Duodenal mucosa (tissue), 2 donors: ENCODE data around the gene IGSF1.
"Not testable (repeated sequence)": the region's sequence is repeated elsewhere in the genome, so short reads cannot be mapped to it uniquely, and the experiment has no call there.

Experiments used
- H3K27ac ChIP-seq: one replicate; pipeline ENCODE4 v1.7.0; 2013; ENCODE audit warnings: low read depth, low read length
- H3K27me3 ChIP-seq, 2 donors: one replicate each; pipeline ENCODE4 v1.7.0; 2013; ENCODE audit warnings: low read length in 2 of 2, control low read depth in 1 of 2; ENCODE audit not compliant: insufficient read depth in 2 of 2, control insufficient read depth in 1 of 2
- H3K36me3 ChIP-seq, 2 donors: one replicate each; pipeline ENCODE4 v1.7.0; 2013; ENCODE audit warnings: low read length in 2 of 2, control low read depth in 1 of 2; ENCODE audit not compliant: insufficient read depth in 2 of 2, control insufficient read depth in 1 of 2
- H3K4me1 ChIP-seq, 2 donors: one replicate each; pipeline ENCODE4 v1.7.0; 2013; ENCODE audit warnings: low read length in 2 of 2, control low read depth in 1 of 2; ENCODE audit not compliant: insufficient read depth in 2 of 2, control insufficient read depth in 1 of 2
- H3K4me3 ChIP-seq, 2 donors: one replicate each; pipeline ENCODE4 v1.7.0; 2013; ENCODE audit warnings: low read length in 2 of 2, low read depth in 1 of 2
- H3K9ac ChIP-seq, 2 donors: one replicate each; pipeline ENCODE4 v1.7.0; 2013; ENCODE audit warnings: low read length in 2 of 2, low read depth in 1 of 2
- H3K9me3 ChIP-seq, 2 donors: one replicate each; pipeline ENCODE4 v1.7.0; 2013; ENCODE audit warnings: low read length in 2 of 2, control low read depth in 1 of 2; ENCODE audit not compliant: control insufficient read depth in 1 of 2

The IGSF1 gene

GRCh38 chrX:131250984-131251738 is 37.9 kb downstream of the IGSF1 start:
- H3K9me3 ChIP-seq, H3K27ac ChIP-seq, H3K9ac ChIP-seq, H3K4me1 ChIP-seq, H3K4me3 ChIP-seq, H3K27me3 ChIP-seq, H3K36me3 ChIP-seq: not testable (repeated sequence)

- H3K9me3 ChIP-seq = no peaks in the 10 kb centered on the region
- H3K27ac ChIP-seq = no peak overlapping the region
- H3K4me3 ChIP-seq = no peak overlapping the region
- H3K4me1 ChIP-seq = no peaks in the 10 kb centered on the region
- no peaks in the 10 kb centered on the region for H3K36me3 ChIP-seq
- no peak overlapping the region for H3K9ac ChIP-seq
- H3K27me3 ChIP-seq = no peaks in the 10 kb centered on the region
Observed at GRCh38 chrX:131239057-131239456, 50.0 kb downstream of the IGSF1 start.

- no peaks in the 10 kb centered on the region for H3K9me3 ChIP-seq
- H3K4me1 ChIP-seq = no peaks in the 10 kb centered on the region
- H3K27ac ChIP-seq = no peak overlapping the region
- H3K9ac ChIP-seq = no peak overlapping the region
- no peaks in the 10 kb centered on the region for H3K36me3 ChIP-seq
- no peak overlapping the region for H3K4me3 ChIP-seq
- no peaks in the 10 kb centered on the region for H3K27me3 ChIP-seq
Observed at GRCh38 chrX:131237363-131237762, 51.7 kb downstream of the IGSF1 start.

- no peak overlapping the region for H3K27ac ChIP-seq
- no peaks in the 10 kb centered on the region for H3K9me3 ChIP-seq
- H3K4me3 ChIP-seq = no peak overlapping the region
- no peaks in the 10 kb centered on the region for H3K27me3 ChIP-seq
- H3K9ac ChIP-seq = no peak overlapping the region
- H3K36me3 ChIP-seq = no peaks in the 10 kb centered on the region
- H3K4me1 ChIP-seq = no peaks in the 10 kb centered on the region
Observed at GRCh38 chrX:131235768-131236545, 53.1 kb downstream of the IGSF1 start.

GRCh38 chrX:131227608-131228007 is 61.5 kb downstream of the IGSF1 start:
- no peak overlapping the region for H3K27ac ChIP-seq
- no peaks in the 10 kb centered on the region for H3K27me3 ChIP-seq
- H3K9me3 ChIP-seq = no peaks in the 10 kb centered on the region
- no peaks in the 10 kb centered on the region for H3K4me1 ChIP-seq
- no peaks in the 10 kb centered on the region for H3K36me3 ChIP-seq
- H3K4me3 ChIP-seq = no peak overlapping the region
- H3K9ac ChIP-seq = no peak overlapping the region

- no peak overlapping the region for H3K27ac ChIP-seq
Observed at GRCh38 chrX:131226591-131226990, 62.5 kb downstream of the IGSF1 start.

GRCh38 chrX:131225078-131225477 is 64.0 kb downstream of the IGSF1 start:
- no peaks in the 10 kb centered on the region for H3K36me3 ChIP-seq
- H3K27ac ChIP-seq = no peak overlapping the region
- H3K9ac ChIP-seq = no peak overlapping the region
- H3K4me3 ChIP-seq = no peak overlapping the region
- H3K27me3 ChIP-seq = no peaks in the 10 kb centered on the region
- no peaks in the 10 kb centered on the region for H3K9me3 ChIP-seq
- no peaks in the 10 kb centered on the region for H3K4me1 ChIP-seq

More at GRCh38 chrX:131226591-131226990, 62.5 kb downstream of the IGSF1 start:
- Histone ChIP-seq H3K4me3 (no peak overlapping the region), H3K27me3 (no peaks in the 10 kb centered on the region), H3K9me3 (no peaks in the 10 kb centered on the region), H3K36me3 (no peaks in the 10 kb centered on the region), H3K9ac (no peak overlapping the region), H3K4me1 (no peaks in the 10 kb centered on the region)
